Erythroblast (primary cell): Measurements from ENCODE around the gene MCF2L2.

ENCODE experiments used
- GATA1 ChIP-seq: IDR thresholded peaks from 2 replicates; pipeline ENCODE4 v1.6.1; 2011; ENCODE audit warnings: low read depth, mild to moderate bottlenecking, control low read depth, low read length, moderate library complexity
- POLR2A ChIP-seq: IDR thresholded peaks from 2 replicates; pipeline ENCODE4 v1.6.1; 2011; ENCODE audit warnings: mild to moderate bottlenecking, low read length

GRCh38 chr3:183260167-183260904 lies 168.1 kb downstream of the MCF2L2 start:
- TF ChIP-seq POLR2A = no peak
- TF ChIP-seq GATA1 = no peak
